H1 (cell line): ENCODE measurements around the gene SLC7A9. TPM values are rescaled to one million over a fixed set of nuclear protein-coding genes. Genes with fewer than 3 reads are reported as not detected.

Experiments used
- CTCF ChIA-PET: fragments of 300-600 bp; sonication (Branson Sonifier 250); formaldehyde crosslinking; loops from one replicate; lab custom pipeline; 2021; ENCODE audit not compliant: partially characterized antibody; lab: Charles Lee
- POLR2A ChIA-PET: fragments of 300-600 bp; sonication (Branson Sonifier 250); formaldehyde crosslinking; loops from one replicate; lab custom pipeline; 2021; ENCODE audit warnings: inconsistent platforms; ENCODE audit not compliant: partially characterized antibody; lab: Charles Lee
- DNase-seq, 2 experiments: peaks; one replicate each; pipeline versions ENCODE4 v3.0.0 to v3.0.0-alpha.2; 2010 to 2022; ENCODE audit warnings: low spot score in 2 of 2, low read depth in 1 of 2, mixed read lengths in 1 of 2
- FAIRE-seq: peaks from 2 replicates; lab custom pipeline; 2011; peaks lifted over from hg19 to GRCh38; lab: Jason Lieb, UNC
- H2AFZ ChIP-seq: 2 replicates; pipeline ENCODE4 v1.8.1; 2012; ENCODE audit warnings: low read length, inconsistent platforms
- H2AK5ac ChIP-seq: 2 replicates; pipeline ENCODE4 v1.6.1; 2013; ENCODE audit warnings: low read depth, low read length
- H2BK120ac ChIP-seq: replicated peaks from 2 replicates; pipeline ENCODE3; 2013; ENCODE audit warnings: low read depth, low read length, inconsistent platforms
- H2BK12ac ChIP-seq: 2 replicates; pipeline ENCODE4 v1.6.1; 2013; ENCODE audit warnings: low read depth, low read length
- H2BK15ac ChIP-seq: 2 replicates; pipeline ENCODE4 v1.6.1; 2013; ENCODE audit warnings: low read length
- H2BK20ac ChIP-seq: 2 replicates; pipeline ENCODE4 v1.6.1; 2013; ENCODE audit warnings: low read length
- H2BK5ac ChIP-seq: 2 replicates; pipeline ENCODE4 v1.6.1; 2013; ENCODE audit warnings: low read depth, low read length
- H3K14ac ChIP-seq: 2 replicates; pipeline ENCODE4 v1.6.1; 2013; ENCODE audit warnings: inconsistent platforms; ENCODE audit not compliant: insufficient read length
- H3K18ac ChIP-seq: 2 replicates; pipeline ENCODE4 v1.6.1; 2013; ENCODE audit warnings: low read length; ENCODE audit errors: extremely low read depth
- H3K23ac ChIP-seq: 2 replicates; pipeline ENCODE4 v1.6.1; 2013; ENCODE audit warnings: inconsistent platforms; ENCODE audit not compliant: insufficient read length
- H3K23me2 ChIP-seq: 2 replicates; pipeline ENCODE4 v1.6.1; 2013; ENCODE audit warnings: low read depth, low read length
- H3K27ac ChIP-seq: 2 replicates; pipeline ENCODE4 v1.6.1; 2011; ENCODE audit warnings: low read depth, low read length, inconsistent platforms
- H3K27me3 ChIP-seq, 4 experiments: replicated peaks in 1 of 4; 1 replicate in 1 of 4; 2 replicates in 3 of 4; pipeline versions ENCODE4 v1.6.1 to v1.8.1; 2011 to 2013; ENCODE audit warnings: low read length in 3 of 4, mild to moderate bottlenecking in 3 of 4, inconsistent platforms in 2 of 4, mixed read lengths in 2 of 4, moderate library complexity in 1 of 4; ENCODE audit not compliant: control insufficient read depth in 3 of 4, insufficient read depth in 3 of 4; ENCODE audit errors: extremely low read depth in 1 of 4
- H3K36me3 ChIP-seq, 4 experiments: 2 replicates each; pipeline versions ENCODE4 v1.6.1 to v1.8.1; 2011 to 2013; ENCODE audit warnings: mild to moderate bottlenecking in 4 of 4, low read length in 3 of 4, moderate library complexity in 2 of 4, control low read depth in 1 of 4, inconsistent platforms in 1 of 4; ENCODE audit not compliant: insufficient read depth in 4 of 4, control insufficient read depth in 2 of 4
- H3K4ac ChIP-seq: replicated peaks from 2 replicates; pipeline ENCODE3; 2013; ENCODE audit warnings: low read length, low read depth, mixed read lengths, inconsistent platforms; ENCODE audit not compliant: insufficient read length
- H3K4me1 ChIP-seq, 4 experiments: replicated peaks in 1 of 4; 1 replicate in 1 of 4; 2 replicates in 3 of 4; pipeline versions ENCODE4 v1.6.1 to v1.8.1; 2011 to 2013; ENCODE audit warnings: low read length in 3 of 4, inconsistent platforms in 2 of 4, mixed read lengths in 1 of 4; ENCODE audit not compliant: insufficient read depth in 4 of 4, control insufficient read depth in 3 of 4
- H3K4me2 ChIP-seq, 2 experiments: 2 replicates each; pipeline versions ENCODE4 v1.6.1 to v1.8.1; 2011 to 2013; ENCODE audit warnings: low read depth in 2 of 2, low read length in 2 of 2, control low read depth in 1 of 2, inconsistent platforms in 1 of 2, mild to moderate bottlenecking in 1 of 2; ENCODE audit not compliant: insufficient read depth in 1 of 2
- H3K4me3 ChIP-seq, 4 experiments: fragments of 200-600, 300-600 bp in 1 of 4; sonication (generic), shearing (Covaris generic), sonication (Bioruptor Twin) in 1 of 4; 2 replicates each; pipeline versions ENCODE4 v1.5.1 to v1.8.1; 2011 to 2016; ENCODE audit warnings: low read length in 4 of 4, low read depth in 3 of 4, control low read depth in 2 of 4, inconsistent platforms in 2 of 4, mild to moderate bottlenecking in 2 of 4, mixed read lengths in 1 of 4, moderate library complexity in 1 of 4; ENCODE audit not compliant: insufficient read depth in 2 of 4; ENCODE audit errors: extremely low read depth in 1 of 4
- H3K56ac ChIP-seq: replicated peaks from 2 replicates; pipeline ENCODE3; 2013; ENCODE audit warnings: low read depth, mild to moderate bottlenecking, mixed read lengths, low read length, inconsistent platforms; ENCODE audit not compliant: insufficient read length
- H3K79me1 ChIP-seq: 2 replicates; pipeline ENCODE4 v1.6.1; 2013; ENCODE audit warnings: low read depth, low read length, control low read depth
- H3K79me2 ChIP-seq, 2 experiments: 2 replicates each; pipeline versions ENCODE4 v1.6.1 to v1.8.1; 2012 to 2013; ENCODE audit warnings: low read length in 2 of 2, mild to moderate bottlenecking in 2 of 2, inconsistent platforms in 1 of 2; ENCODE audit not compliant: insufficient read depth in 2 of 2, control insufficient read depth in 1 of 2
- H3K9ac ChIP-seq, 4 experiments: replicated peaks in 1 of 4; 1 replicate in 1 of 4; 2 replicates in 3 of 4; pipeline versions ENCODE4 v1.6.1 to v1.8.1; 2011 to 2013; ENCODE audit warnings: low read depth in 3 of 4, low read length in 3 of 4, control low read depth in 2 of 4, mild to moderate bottlenecking in 2 of 4, moderate library complexity in 2 of 4, inconsistent platforms in 1 of 4; ENCODE audit errors: extremely low read depth in 1 of 4
- H3K9me3 ChIP-seq, 2 experiments: 2 replicates each; pipeline versions ENCODE4 v1.6.1 to v1.8.1; 2012 to 2013; ENCODE audit warnings: mild to moderate bottlenecking in 2 of 2, moderate library complexity in 2 of 2, control low read depth in 1 of 2, inconsistent platforms in 1 of 2, low read depth in 1 of 2, low read length in 1 of 2, mixed read lengths in 1 of 2; ENCODE audit not compliant: insufficient read depth in 2 of 2
- H4K20me1 ChIP-seq, 2 experiments: replicated peaks in 1 of 2; 2 replicates each; pipeline versions ENCODE3 to v1.8.1; 2011 to 2013; ENCODE audit warnings: inconsistent platforms in 2 of 2, low read length in 2 of 2, mild to moderate bottlenecking in 1 of 2; ENCODE audit not compliant: insufficient read depth in 2 of 2, control insufficient read depth in 1 of 2
- H4K5ac ChIP-seq: 2 replicates; pipeline ENCODE4 v1.6.1; 2013; ENCODE audit warnings: low read length, low read depth, mixed read lengths, inconsistent platforms; ENCODE audit not compliant: insufficient read length
- H4K8ac ChIP-seq: 2 replicates; pipeline ENCODE4 v1.8.0; 2013; ENCODE audit warnings: mild to moderate bottlenecking, moderate library complexity, low read length, inconsistent platforms; ENCODE audit not compliant: insufficient read depth; ENCODE audit errors: extremely low read depth
- H4K91ac ChIP-seq: replicated peaks from 2 replicates; pipeline ENCODE3; 2013; ENCODE audit warnings: low read length, mixed read lengths, inconsistent platforms; ENCODE audit not compliant: insufficient read length
- ASH2L ChIP-seq: fragments of 200-600, 300-600 bp; sonication (generic); IDR thresholded peaks from one replicate; pipeline ENCODE4 v1.7.1; 2017; ENCODE audit warnings: low read length
- CREB1 ChIP-seq: IDR thresholded peaks from 2 replicates; pipeline ENCODE4 v1.6.1; 2012; ENCODE audit warnings: inconsistent platforms
- HDAC2 ChIP-seq, 2 experiments: fragments of 300-600 bp in 1 of 2; sonication (generic) in 1 of 2; IDR thresholded peaks; 2 replicates each; pipeline ENCODE4 v1.6.1; 2011 to 2012; ENCODE audit warnings: low read depth in 2 of 2, low read length in 2 of 2, mild to moderate bottlenecking in 2 of 2, moderate library complexity in 2 of 2, borderline replicate concordance in 1 of 2, inconsistent platforms in 1 of 2
- HDAC6 ChIP-seq: IDR thresholded peaks from one replicate; pipeline ENCODE4 v1.7.1; 2012; ENCODE audit warnings: low read depth, mild to moderate bottlenecking, inconsistent platforms, low read length, moderate library complexity
- JUN ChIP-seq: IDR thresholded peaks from 2 replicates; pipeline ENCODE4 v1.6.1; 2011; ENCODE audit warnings: low read depth, mild to moderate bottlenecking, improper control_type of control experiment, low read length
- MAFK ChIP-seq: IDR thresholded peaks from 2 replicates; pipeline ENCODE4 v1.6.1; 2012; ENCODE audit warnings: low read depth, mild to moderate bottlenecking, improper control_type of control experiment, low read length
- POLR2A ChIP-seq, 2 experiments: IDR thresholded peaks; 1 replicate in 1 of 2; 2 replicates in 1 of 2; pipeline ENCODE4 v1.6.1; 2011; ENCODE audit warnings: low read depth in 2 of 2, low read length in 2 of 2, mild to moderate bottlenecking in 2 of 2; ENCODE audit errors: control extremely low read depth in 1 of 2
- RBBP5 ChIP-seq: IDR thresholded peaks from 2 replicates; pipeline ENCODE4 v1.7.1; 2012; ENCODE audit warnings: low read depth, mild to moderate bottlenecking, inconsistent platforms, low read length, moderate library complexity, borderline replicate concordance
- RFX5 ChIP-seq: IDR thresholded peaks from 2 replicates; pipeline ENCODE4 v1.6.1; 2011; ENCODE audit warnings: low read depth, low read length, improper control_type of control experiment, borderline replicate concordance
- USF2 ChIP-seq: IDR thresholded peaks from 2 replicates; pipeline ENCODE4 v1.6.1; 2011; ENCODE audit warnings: low read length, improper control_type of control experiment
- WGBS, 2 experiments: shearing (Covaris generic) in 1 of 2; methylation state at CpG; one replicate each; pipeline versions ENCODE4 v1.1.6 to v1.1.7; 2013 to 2015; ENCODE audit warnings: low lambda C conversion rate in 2 of 2, mixed read lengths in 2 of 2, inconsistent platforms in 1 of 2, low coverage in 1 of 2, missing lambda C conversion rate in 1 of 2; ENCODE audit not compliant: insufficient replicate concordance in 2 of 2, insufficient coverage in 1 of 2, insufficient read length in 1 of 2; ENCODE audit errors: extremely low coverage in 1 of 2, missing lambda C conversion rate in 1 of 2; 5-methylcytosine and 5-hydroxymethylcytosine counted together
- polyA plus RNA-seq, 7 experiments: library from polyadenylated mRNA; depleted of rRNA in 3 of 7; stranded (reverse) in 5 of 7; unstranded in 2 of 7; fragments of >200 nt in 5 of 7; fragments of 200-250 nt in 2 of 7; gene quantifications; 1 replicate in 5 of 7; 2 replicates in 1 of 7; 4 replicates in 1 of 7; pipeline versions ENCODE4 v1.2.1 to v1.2.3, GENCODE V29; 2011 to 2013; ENCODE audit warnings: missing spikeins in 2 of 7, mixed read lengths in 2 of 7
- total RNA-seq: library from RNA; stranded (reverse); fragmentation: NEBNext Ultra II Directional; extraction: Animal tissue kit (Norgen Biotek cat#: 25700); gene quantifications from 2 replicates; pipeline ENCODE4 v1.2.1, GENCODE V29; 2021

The SLC7A9 gene
- total and polyA plus RNA-seq, 2 of the 8 experiments (the other 6 are each of a cell fraction or from before 2014, with no cell fraction given): 0.15 TPM; not detected in 1

- DNase-seq (no peak), FAIRE-seq (no peak)
- Histone ChIP-seq H3K56ac (no peak overlapping the region), H3K4me1 (peaks cover 0 to 2% (median under 1%) of the 10 kb centered on the region in 4 experiments; a peak in 2 of 7 replicates), H3K23ac (no peak overlapping the region), H3K36me3 (peaks cover 0 to 3% (median 0%) of the 10 kb centered on the region in 4 experiments; a peak in 2 of 8 replicates), H3K9ac (no peak overlapping the region), H4K5ac (no peak overlapping the region), H3K9me3 (0 out of 4 replicates have a peak, but pooled peaks cover 3 to 4% of the 10 kb centered on the region in 2 experiments), H3K4me2 (no peak overlapping the region), H4K20me1 (no peaks in the 10 kb centered on the region), H2BK20ac (no peak overlapping the region), H3K4ac (no peak overlapping the region), H3K79me2 (no peaks in the 10 kb centered on the region), H2BK15ac (no peak overlapping the region), H3K79me1 (no peaks in the 10 kb centered on the region), H3K27me3 (no peaks in the 10 kb centered on the region), H2AFZ (no peak overlapping the region), H3K14ac (no peak overlapping the region), H3K23me2 (no peaks in the 10 kb centered on the region), H2BK120ac (no peak overlapping the region), H3K4me3 (no peak overlapping the region), H2BK12ac (no peak overlapping the region), H4K91ac (no peak overlapping the region), H3K18ac (no peak overlapping the region), H4K8ac (no peak overlapping the region), H2AK5ac (no peak overlapping the region), H3K27ac (no peak overlapping the region), H2BK5ac (no peak overlapping the region)
- TF ChIP-seq CREB1 (no peak), ASH2L (no peak), POLR2A (IDR thresholded peaks at IDR 0.05; ENCODE audit: control extremely low read depth in 1 of 2, low read depth in 2 of 2, low read length in 2 of 2) (no peak), MAFK (no peak), JUN (no peak), RBBP5 (no peak), HDAC2 (IDR thresholded peaks at IDR 0.05; ENCODE audit: borderline replicate concordance in 1 of 2, low read depth in 2 of 2, low read length in 2 of 2) (no peak), RFX5 (no peak), USF2 (no peak), HDAC6 (no peak)
- 100% methylated on average over 1 of the region's 1 CpG; no CpG with 5 or more reads in 1 of the 2 experiments for WGBS, 2 experiments
- POLR2A ChIA-PET: no interaction called here
- CTCF ChIA-PET: interaction anchor here (0.8 kb wide), 1 partner anchor 70 kb away, joined by 3 read pairs; no protein-coding TSS in a partner anchor
These were observed 27.1 kb upstream of the SLC7A9 start for GRCh38 chr19:32896516-32897214.
